C4-2B (cell line): ENCODE results near the gene PCNX3.

Experiments
- CTCF ChIP-seq: fragments of 450-650 bp; conservative IDR thresholded peaks from 2 replicates; pipeline ENCODE4 v1.5.1; 2017; ENCODE audit warnings: mild to moderate bottlenecking
- ZFX ChIP-seq: fragments of 450-650 bp; IDR thresholded peaks from 2 replicates; pipeline ENCODE4 v1.6.1; 2017

DNA sequence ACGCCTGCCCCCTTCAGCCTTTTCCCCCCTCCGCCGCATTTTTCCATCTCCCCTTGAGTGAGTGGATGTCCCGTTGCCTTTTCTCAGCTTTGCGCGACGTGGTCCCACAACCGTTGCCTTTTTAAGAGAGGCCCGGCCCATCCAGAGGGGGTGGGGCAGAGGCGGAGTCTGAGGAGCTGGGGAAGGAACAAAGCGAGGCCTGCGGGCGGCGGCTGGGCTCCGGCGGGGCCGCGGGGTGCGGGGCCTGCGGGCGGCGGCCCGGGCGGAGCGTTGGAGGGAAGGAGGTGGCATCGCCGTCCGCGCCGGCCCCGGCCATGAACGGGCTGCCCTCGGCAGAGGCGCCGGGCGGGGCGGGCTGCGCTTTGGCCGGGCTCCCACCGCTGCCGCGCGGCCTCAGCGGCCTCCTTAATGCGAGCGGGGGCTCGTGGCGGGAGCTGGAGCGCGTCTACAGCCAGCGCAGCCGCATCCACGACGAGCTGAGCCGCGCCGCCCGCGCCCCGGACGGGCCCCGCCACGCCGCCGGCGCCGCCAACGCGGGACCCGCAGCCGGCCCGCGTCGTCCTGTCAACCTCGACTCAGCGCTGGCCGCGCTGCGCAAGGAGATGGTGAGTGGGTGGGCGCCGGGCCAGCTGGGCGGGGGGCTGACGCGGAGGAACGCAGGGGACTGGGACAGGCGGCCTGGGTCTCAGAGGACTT lies 43.1 kb upstream of the PCNX3 start, which contains the start of gene FAM89B:
- no peak for TF ChIP-seq CTCF
- TF ChIP-seq ZFX: peak; percentile 84; the same call in 1 of the 2 replicates
